K562 treated with DMSO at 1 percent for 48 hours (cell line): ENCODE measurements around the gene MOAP1. TPM values are rescaled to one million over a fixed set of nuclear protein-coding genes. Genes with fewer than 3 reads are reported as not detected.

Experiments
- total RNA-seq: library from RNA; unstranded; fragments of 300-600 nt; gene quantifications from 2 replicates; pipeline ENCODE4 v1.2.3, GENCODE V29; 2022; ENCODE audit warnings: low replicate concordance; ENCODE audit errors: extremely low read depth

The MOAP1 gene, protein sequence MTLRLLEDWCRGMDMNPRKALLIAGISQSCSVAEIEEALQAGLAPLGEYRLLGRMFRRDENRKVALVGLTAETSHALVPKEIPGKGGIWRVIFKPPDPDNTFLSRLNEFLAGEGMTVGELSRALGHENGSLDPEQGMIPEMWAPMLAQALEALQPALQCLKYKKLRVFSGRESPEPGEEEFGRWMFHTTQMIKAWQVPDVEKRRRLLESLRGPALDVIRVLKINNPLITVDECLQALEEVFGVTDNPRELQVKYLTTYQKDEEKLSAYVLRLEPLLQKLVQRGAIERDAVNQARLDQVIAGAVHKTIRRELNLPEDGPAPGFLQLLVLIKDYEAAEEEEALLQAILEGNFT
- not detected in 2 replicates for total RNA-seq

DNA sequence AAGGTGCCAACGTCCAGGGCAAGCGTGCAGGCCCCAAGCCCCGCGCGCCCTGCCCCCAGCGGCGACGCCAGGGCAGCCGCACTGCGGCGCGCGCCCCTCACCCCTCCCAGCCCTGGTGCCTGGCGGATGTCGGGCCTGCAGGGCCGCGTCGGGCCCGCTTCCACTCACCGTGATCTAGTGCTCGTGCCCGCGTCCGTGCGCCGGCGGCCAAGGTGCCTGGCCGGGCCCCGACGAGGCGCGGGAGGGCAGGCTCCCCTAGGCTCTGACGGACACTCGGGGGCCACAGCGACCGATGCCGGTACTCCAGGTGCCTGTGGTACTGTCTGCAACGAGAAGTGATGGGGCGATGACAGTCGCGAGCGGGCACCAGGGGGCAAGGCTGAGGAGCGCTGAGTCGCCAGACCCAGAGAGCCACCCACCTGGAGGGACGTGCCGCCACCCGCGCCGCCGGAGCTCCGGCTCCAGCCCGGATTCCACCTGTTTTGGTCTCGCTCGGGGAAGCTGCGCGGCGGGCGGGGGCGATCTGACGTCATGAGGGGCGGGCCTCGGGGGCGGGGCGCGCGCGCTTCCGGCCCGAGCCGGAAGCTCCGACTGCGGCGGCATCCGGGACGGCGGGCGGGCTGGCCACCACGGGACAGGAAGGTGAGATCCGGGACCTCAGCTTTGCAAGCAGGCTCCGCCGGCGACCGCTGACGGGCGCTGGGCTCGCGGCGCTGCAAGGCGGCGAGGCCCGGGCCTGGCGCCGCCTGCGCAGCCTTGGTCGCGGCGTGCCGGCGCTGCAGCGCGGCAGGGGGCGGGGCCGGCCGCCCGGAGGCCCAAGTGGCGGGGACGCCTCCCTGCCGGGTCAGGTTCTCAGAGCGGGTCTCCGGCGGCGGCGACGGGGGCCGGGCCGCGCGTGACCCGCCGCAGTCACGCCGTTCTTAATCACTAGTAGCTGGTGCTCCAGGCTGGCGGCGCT is at the start of gene MOAP1, which contains the start of gene LYSET:
Gene MOAP1 (minus strand): TSS at position 507 of the 958 bp plus-strand sequence. CDS start 655 bp downstream, outside the sequence.
Gene LYSET (plus strand): TSS at position 927 of the 958 bp plus-strand sequence. CDS start 89 bp downstream, outside the sequence.

DNA sequence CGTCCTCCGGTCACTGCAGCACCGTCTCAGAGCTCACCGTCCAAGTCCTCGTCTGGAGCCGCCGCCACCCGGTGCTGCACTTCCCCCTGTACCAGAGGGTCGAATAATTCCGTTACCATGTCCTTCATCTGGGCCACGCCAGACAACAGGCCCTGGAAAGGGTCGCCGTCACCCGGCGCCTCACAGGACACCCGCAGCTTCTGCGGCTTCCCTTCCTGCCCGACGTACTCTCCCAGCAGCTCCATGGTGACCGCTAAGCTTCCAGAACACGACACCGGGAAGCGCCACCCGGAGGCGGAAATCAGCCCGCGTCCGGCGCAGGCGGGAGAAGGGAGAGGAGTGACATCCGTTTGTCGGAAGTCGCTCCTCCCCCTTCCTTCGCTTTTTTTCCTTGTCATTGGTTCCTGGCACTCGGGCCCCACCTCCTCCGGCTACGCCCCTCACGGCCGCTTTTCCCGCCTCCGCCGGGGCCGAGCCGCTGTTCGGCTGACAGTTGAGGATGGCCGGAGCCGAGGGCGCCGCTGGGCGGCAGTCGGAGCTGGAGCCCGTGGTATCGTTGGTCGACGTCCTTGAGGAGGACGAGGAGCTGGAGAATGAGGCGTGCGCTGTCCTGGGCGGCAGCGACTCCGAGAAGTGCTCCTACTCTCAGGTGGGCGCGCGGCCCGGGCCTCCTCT is 22.2 kb upstream of the MOAP1 start, which contains the start of the genes GON7 and UBR7:
Gene GON7 (minus strand): TSS at position 273 of the 675 bp plus-strand sequence. CDS start 28 bp downstream, at position 245.
Gene UBR7 (plus strand): TSS at position 464 of the 675 bp plus-strand sequence. CDS start 36 bp downstream, at position 500.

Other genes with a start within 250 kb of the MOAP1 start
- gene ITPK1, start 69.0 kb downstream of the MOAP1 start, total RNA-seq: not detected in 2 replicates
- gene LYSET, start 420 bp upstream of the MOAP1 start, total RNA-seq: not detected in 2 replicates
- gene GON7, start 22.2 kb upstream of the MOAP1 start, total RNA-seq: not detected in 2 replicates
- not detected in 2 replicates for gene UBR7, start 22.4 kb upstream of the MOAP1 start, total RNA-seq
- gene BTBD7, start 148.1 kb upstream of the MOAP1 start, total RNA-seq: not detected in 2 replicates
- not detected in 2 replicates for gene COX8C, start 162.3 kb upstream of the MOAP1 start, total RNA-seq
- gene UNC79, start 246.0 kb upstream of the MOAP1 start, total RNA-seq: not detected in 2 replicates